ENCODE results near the gene LDLRAP1.

The LDLRAP1 gene

GRCh38 chr1:25525361-25525688 lies 18.1 kb upstream of the LDLRAP1 start:
- TF ChIP-seq CTCF (IDR thresholded peaks at IDR 0.05): no peak
- TF ChIP-seq ZFX (IDR thresholded peaks at IDR 0.05; ENCODE audit: borderline replicate concordance): no peak
- H3K27ac ChIP-seq: no peak overlapping the region

- TF ChIP-seq CTCF (IDR thresholded peaks at IDR 0.05) (no peak), ZFX (IDR thresholded peaks at IDR 0.05; ENCODE audit: borderline replicate concordance) (no peak)
- H3K27ac ChIP-seq: no peak overlapping the region
Observed at GRCh38 chr1:25526753-25527152, 16.7 kb upstream of the LDLRAP1 start.

- no peak overlapping the region for H3K27ac ChIP-seq
- no peak for TF ChIP-seq CTCF (IDR thresholded peaks at IDR 0.05)
- no peak for TF ChIP-seq ZFX (IDR thresholded peaks at IDR 0.05; ENCODE audit: borderline replicate concordance)
Observed at GRCh38 chr1:25527226-25527846, 16.1 kb upstream of the LDLRAP1 start.

- H3K27ac ChIP-seq: no peak overlapping the region
- TF ChIP-seq CTCF (IDR thresholded peaks at IDR 0.05) (no peak), ZFX (IDR thresholded peaks at IDR 0.05; ENCODE audit: borderline replicate concordance) (no peak)
Observed at GRCh38 chr1:25527946-25528595, 15.3 kb upstream of the LDLRAP1 start.

GRCh38 chr1:25528881-25529517 lies 14.4 kb upstream of the LDLRAP1 start:
- no peak for TF ChIP-seq CTCF (IDR thresholded peaks at IDR 0.05)
- TF ChIP-seq ZFX (IDR thresholded peaks at IDR 0.05; ENCODE audit: borderline replicate concordance): no peak
- no peak overlapping the region for H3K27ac ChIP-seq

- H3K27ac ChIP-seq: no peak overlapping the region
- TF ChIP-seq ZFX (IDR thresholded peaks at IDR 0.05; ENCODE audit: borderline replicate concordance): no peak
- TF ChIP-seq CTCF (IDR thresholded peaks at IDR 0.05): no peak
Observed at GRCh38 chr1:25529518-25530185, 13.8 kb upstream of the LDLRAP1 start.
